Suprapubic skin (tissue), 4 donors: Measurements from ENCODE around the gene NIPSNAP3A. TPM values are rescaled to one million over a fixed set of nuclear protein-coding genes. Genes with fewer than 3 reads are reported as not detected.

ENCODE experiments used
- DNase-seq, 2 donors: peaks; one replicate each; pipeline ENCODE4 v3.0.0-alpha.2; 2019; ENCODE audit warnings: low spot score in 2 of 2
- H3K27ac ChIP-seq: fragments of 200-600 bp; sonication (generic); one replicate; pipeline ENCODE4 v1.5.1; 2019
- H3K27me3 ChIP-seq: fragments of 200-600 bp; sonication (generic); one replicate; pipeline ENCODE4 v1.5.1; 2019
- H3K36me3 ChIP-seq: fragments of 200-600 bp; sonication (generic); one replicate; pipeline ENCODE4 v1.5.1; 2019
- H3K4me1 ChIP-seq: fragments of 200-600 bp; sonication (generic); one replicate; pipeline ENCODE4 v1.5.1; 2019
- H3K4me3 ChIP-seq: fragments of 200-600 bp; sonication (generic); one replicate; pipeline ENCODE4 v1.5.1; 2019; ENCODE audit warnings: mild to moderate bottlenecking
- H3K9me3 ChIP-seq: fragments of 200-600 bp; sonication (generic); one replicate; pipeline ENCODE4 v1.5.1; 2019
- EP300 ChIP-seq: sonication (generic); formaldehyde crosslinking; IDR thresholded peaks from one replicate; pipeline ENCODE4 v1.6.1; 2017; ENCODE audit warnings: antibody characterized with exemption
- POLR2A ChIP-seq, 2 donors: fragments of 450-650 bp; IDR thresholded peaks; one replicate each; pipeline ENCODE4 v1.6.1; 2017; ENCODE audit warnings: antibody characterized with exemption in 2 of 2, mild to moderate bottlenecking in 2 of 2, moderate library complexity in 2 of 2
- POLR2AphosphoS5 ChIP-seq, 3 donors: sonication (generic); formaldehyde crosslinking; IDR thresholded peaks; one replicate each; pipeline ENCODE4 v1.6.1; 2017; ENCODE audit warnings: antibody characterized with exemption in 3 of 3
- WGBS: methylation state at CpG from one replicate; pipeline ENCODE4 v1.1.5; 2018; 5-methylcytosine and 5-hydroxymethylcytosine counted together
- total RNA-seq, 4 donors: library from RNA; depleted of rRNA; stranded (reverse); fragments of >200 nt; gene quantifications; one replicate each; pipeline ENCODE4 v1.1.0, GENCODE V29; 2016
- TF ChIP-seq, protein P1 (sequence below), 2 donors: fragments of 200-600 bp in 1 of 2; fragments of 450-650 bp in 1 of 2; sonication (generic) in 1 of 2; IDR thresholded peaks; one replicate each; pipeline ENCODE4 v1.5.1; 2016 to 2019; ENCODE audit warnings: antibody characterized with exemption in 2 of 2, mild to moderate bottlenecking in 1 of 2, moderate library complexity in 1 of 2

Gene NIPSNAP3A
- total RNA-seq, 4 donors from 2014 or later: 13.0 to 31.6 (median 23.1) TPM

DNA sequence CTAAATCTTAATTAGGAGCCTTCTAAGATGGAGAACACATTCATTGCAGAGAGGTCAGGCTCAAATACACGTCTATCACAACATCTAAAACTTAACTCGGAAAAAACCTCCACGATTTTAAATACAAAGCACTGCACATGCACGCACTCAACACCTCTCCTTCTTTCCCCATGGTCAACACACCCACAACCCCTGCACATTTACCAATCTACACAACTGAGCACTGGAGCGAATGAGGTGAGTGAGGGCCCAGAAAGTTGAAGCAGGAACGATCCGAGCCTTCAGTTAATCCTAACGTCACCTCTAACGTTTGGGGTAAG, 278 bp upstream of the NIPSNAP3A start:
- TF ChIP-seq POLR2A (IDR thresholded peaks at IDR 0.05): no peak
- TF ChIP-seq EP300: no peak
- TF ChIP-seq POLR2AphosphoS5 (IDR thresholded peaks at IDR 0.05): no peak
- TF ChIP-seq, protein P1, sequence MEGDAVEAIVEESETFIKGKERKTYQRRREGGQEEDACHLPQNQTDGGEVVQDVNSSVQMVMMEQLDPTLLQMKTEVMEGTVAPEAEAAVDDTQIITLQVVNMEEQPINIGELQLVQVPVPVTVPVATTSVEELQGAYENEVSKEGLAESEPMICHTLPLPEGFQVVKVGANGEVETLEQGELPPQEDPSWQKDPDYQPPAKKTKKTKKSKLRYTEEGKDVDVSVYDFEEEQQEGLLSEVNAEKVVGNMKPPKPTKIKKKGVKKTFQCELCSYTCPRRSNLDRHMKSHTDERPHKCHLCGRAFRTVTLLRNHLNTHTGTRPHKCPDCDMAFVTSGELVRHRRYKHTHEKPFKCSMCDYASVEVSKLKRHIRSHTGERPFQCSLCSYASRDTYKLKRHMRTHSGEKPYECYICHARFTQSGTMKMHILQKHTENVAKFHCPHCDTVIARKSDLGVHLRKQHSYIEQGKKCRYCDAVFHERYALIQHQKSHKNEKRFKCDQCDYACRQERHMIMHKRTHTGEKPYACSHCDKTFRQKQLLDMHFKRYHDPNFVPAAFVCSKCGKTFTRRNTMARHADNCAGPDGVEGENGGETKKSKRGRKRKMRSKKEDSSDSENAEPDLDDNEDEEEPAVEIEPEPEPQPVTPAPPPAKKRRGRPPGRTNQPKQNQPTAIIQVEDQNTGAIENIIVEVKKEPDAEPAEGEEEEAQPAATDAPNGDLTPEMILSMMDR (IDR thresholded peaks at IDR 0.05): no peak
- Histone ChIP-seq H3K27ac (peak overlapping the region; percentile 84), H3K27me3 (no peaks in the 10 kb centered on the region), H3K9me3 (no peaks in the 10 kb centered on the region), H3K36me3 (peaks cover 11% of the 10 kb centered on the region), H3K4me3 (peak overlapping the region; percentile 76), H3K4me1 (peaks cover 18% of the 10 kb centered on the region)
- 0% methylated on average over 8 of the region's 9 CpGs for WGBS
- no peak for DNase-seq

DNA sequence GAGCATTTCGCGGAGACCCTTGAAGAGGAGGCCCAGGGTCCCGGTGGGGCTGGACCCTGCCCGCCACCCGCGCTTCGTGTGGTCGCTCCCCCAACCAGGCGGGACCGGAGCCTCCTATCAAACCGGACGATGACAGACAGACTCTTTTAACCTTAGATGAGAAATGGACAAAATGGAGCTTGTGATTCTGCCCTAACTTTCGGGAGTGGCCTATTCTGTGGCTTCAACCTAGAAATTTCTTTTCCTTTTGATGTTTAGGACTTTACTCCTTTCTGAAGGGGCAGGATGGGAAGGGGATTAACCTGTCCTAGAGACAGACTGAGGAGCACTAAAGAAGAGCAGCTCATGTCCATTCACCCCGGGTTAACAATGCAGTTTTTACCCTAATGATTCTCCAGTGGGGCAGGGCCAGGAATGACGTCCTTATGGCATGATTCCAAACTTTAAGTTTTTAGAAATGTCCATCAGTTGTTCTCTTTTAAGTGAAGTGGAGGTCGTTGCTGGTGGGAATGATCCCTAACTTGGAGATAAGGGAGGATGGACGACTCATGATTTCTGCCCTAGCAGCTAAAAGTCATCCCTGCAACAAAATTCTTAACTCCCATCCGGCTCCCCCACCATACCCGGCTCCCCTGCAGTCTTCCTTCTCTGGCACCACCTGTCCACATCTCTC, 1.0 kb downstream of the NIPSNAP3A start:
- TF ChIP-seq, protein P1 (IDR thresholded peaks at IDR 0.05): no peak
- TF ChIP-seq POLR2A (IDR thresholded peaks at IDR 0.05) (no peak), EP300 (no peak), POLR2AphosphoS5 (IDR thresholded peaks at IDR 0.05) (no peak)
- Histone ChIP-seq H3K36me3 (peaks cover 20% of the 10 kb centered on the region), H3K4me1 (peaks cover 18% of the 10 kb centered on the region), H3K27me3 (no peaks in the 10 kb centered on the region), H3K4me3 (peak overlapping the region; percentile 76), H3K27ac (peak overlapping the region; percentile 84), H3K9me3 (no peaks in the 10 kb centered on the region)
- DNase-seq: no peak
- 8% methylated on average over 19 of the region's 19 CpGs for whole genome bisulfite sequencing

DNA sequence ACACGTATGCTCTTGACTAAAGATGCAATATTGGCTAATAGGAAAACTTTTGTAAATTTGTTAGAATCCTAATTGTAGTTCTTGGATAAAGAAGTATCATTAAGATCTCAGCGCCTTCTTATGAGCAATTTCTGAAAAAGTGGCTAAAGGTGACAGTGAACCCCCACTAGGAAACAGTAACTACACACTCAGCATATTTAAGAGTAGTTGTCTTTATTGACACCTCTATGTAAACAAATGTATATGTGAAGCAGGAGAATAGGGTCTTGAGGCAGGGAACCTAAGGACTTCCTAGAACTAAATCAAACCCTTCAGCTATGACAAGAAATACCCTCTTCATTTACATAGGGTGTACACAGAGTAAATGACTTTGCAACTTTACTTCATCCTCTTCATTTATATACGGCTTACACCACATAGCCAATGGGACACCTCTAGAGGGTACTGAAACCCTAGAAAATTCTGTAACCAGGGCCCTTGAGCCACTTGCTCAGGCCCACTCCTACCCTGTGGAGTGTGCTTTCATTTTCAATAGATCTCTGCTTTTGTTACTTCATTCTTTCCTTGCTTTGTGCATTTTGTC, 2.8 kb downstream of the NIPSNAP3A start:
- Histone ChIP-seq H3K4me3 (no peak overlapping the region), H3K36me3 (peaks cover 29% of the 10 kb centered on the region), H3K4me1 (peaks cover 18% of the 10 kb centered on the region), H3K27ac (no peak overlapping the region), H3K9me3 (no peaks in the 10 kb centered on the region), H3K27me3 (no peaks in the 10 kb centered on the region)
- DNase-seq: no peak
- no peak for TF ChIP-seq POLR2A (IDR thresholded peaks at IDR 0.05)
- TF ChIP-seq, protein P1 (IDR thresholded peaks at IDR 0.05): no peak
- no peak for TF ChIP-seq POLR2AphosphoS5 (IDR thresholded peaks at IDR 0.05)
- no peak for TF ChIP-seq EP300
- WGBS: 86% methylated on average over 3 of the region's 3 CpGs

DNA sequence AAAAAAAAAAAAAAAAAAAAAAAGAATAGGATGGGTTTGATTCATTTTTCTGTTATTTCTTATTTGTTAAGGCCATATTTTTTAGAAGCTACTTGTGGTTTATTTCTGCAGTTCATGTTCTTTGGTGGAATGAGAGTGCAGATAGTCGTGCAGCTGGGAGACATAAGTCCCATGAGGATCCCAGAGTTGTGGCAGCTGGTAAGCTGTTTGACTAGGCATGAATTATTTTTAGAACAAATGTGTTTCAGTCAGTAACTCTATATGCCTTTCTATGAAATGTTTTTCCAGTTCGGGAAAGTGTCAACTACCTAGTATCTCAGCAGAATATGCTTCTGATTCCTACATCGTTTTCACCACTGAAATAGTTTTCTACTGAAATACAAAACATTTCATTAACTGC, 11.5 kb downstream of the NIPSNAP3A start:
- 69% methylated on average over 3 of the region's 3 CpGs for WGBS

GRCh38 chr9:104765138-104765537, 17.7 kb downstream of the NIPSNAP3A start:
- 57% methylated on average over 5 of the region's 5 CpGs for WGBS
- TF ChIP-seq EP300 (no peak), POLR2A (IDR thresholded peaks at IDR 0.05) (no peak)
- H3K36me3 ChIP-seq: peaks cover 4% of the 10 kb centered on the region
- DNase-seq: no peak
- H3K4me1 ChIP-seq: peaks cover 12% of the 10 kb centered on the region
- no peak overlapping the region for H3K27ac ChIP-seq
- H3K27me3 ChIP-seq: no peaks in the 10 kb centered on the region
- H3K4me3 ChIP-seq: no peak overlapping the region
- no peaks in the 10 kb centered on the region for H3K9me3 ChIP-seq

More for the DNA sequence above, 11.5 kb downstream of the NIPSNAP3A start:
- peaks cover 21% of the 10 kb centered on the region for H3K36me3 ChIP-seq
- no peak overlapping the region for H3K4me3 ChIP-seq
- H3K27me3 ChIP-seq: no peaks in the 10 kb centered on the region
- peaks cover 5% of the 10 kb centered on the region for H3K4me1 ChIP-seq
- no peaks in the 10 kb centered on the region for H3K9me3 ChIP-seq
- H3K27ac ChIP-seq: no peak overlapping the region
- no peak for DNase-seq
- TF ChIP-seq, protein P1 (IDR thresholded peaks at IDR 0.05): no peak
- TF ChIP-seq POLR2AphosphoS5 (IDR thresholded peaks at IDR 0.05) (no peak), POLR2A (IDR thresholded peaks at IDR 0.05) (no peak), EP300 (no peak)
